NCI-H1092 (cell line): ENCODE data around the gene DNASE1L3.
"Not testable (repeated sequence)": the region's sequence is repeated elsewhere in the genome, so short reads cannot be mapped to it uniquely, and the experiment has no call there.

Source experiments
- DNase-seq: peaks from one replicate; lab custom pipeline; 2025; lab: John Stamatoyannopoulos, UW

Gene DNASE1L3

GRCh38 chr3:58236527-58237237 lies 25.9 kb upstream of the DNASE1L3 start:
- no peak for DNase-seq

GRCh38 chr3:58235970-58236369 lies 25.2 kb upstream of the DNASE1L3 start:
- DNase-seq = no peak

GRCh38 chr3:58234516-58234931 lies 23.8 kb upstream of the DNASE1L3 start:
- no peak for DNase-seq

- DNase-seq = no peak
These were observed 20.9 kb upstream of the DNASE1L3 start for GRCh38 chr3:58231666-58232065.

- DNase-seq = no peak
These were observed 20.2 kb upstream of the DNASE1L3 start for GRCh38 chr3:58230876-58231552.

DNA sequence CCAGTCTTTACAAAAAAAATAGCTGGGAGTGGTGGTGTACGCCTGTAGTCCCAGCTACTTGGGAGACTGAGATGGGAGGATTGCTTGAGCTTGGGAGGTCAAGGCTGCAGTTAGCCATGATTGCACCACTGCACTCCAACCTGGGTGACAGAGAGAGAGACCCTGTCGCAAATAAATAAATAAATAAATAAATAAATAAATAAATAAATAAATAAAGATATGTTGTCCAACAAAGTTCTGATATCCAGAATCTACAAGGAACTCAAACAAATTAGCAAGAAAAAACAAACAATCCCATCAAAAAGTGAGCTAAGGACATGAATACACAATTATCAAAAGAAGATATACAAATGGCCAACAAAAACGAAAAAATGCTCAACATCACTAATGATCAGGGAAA lies 17.2 kb upstream of the DNASE1L3 start:
- DNase-seq = not testable (repeated sequence)

- no peak for DNase-seq
These were observed 13.1 kb upstream of the DNASE1L3 start for GRCh38 chr3:58223855-58224254.

GRCh38 chr3:58222161-58222724 lies 11.5 kb upstream of the DNASE1L3 start:
- DNase-seq = no peak

GRCh38 chr3:58218904-58219303 lies 8.1 kb upstream of the DNASE1L3 start:
- DNase-seq = no peak

- peak; percentile 22 for DNase-seq
These were observed 6.5 kb upstream of the DNASE1L3 start for GRCh38 chr3:58217209-58217811.

DNA sequence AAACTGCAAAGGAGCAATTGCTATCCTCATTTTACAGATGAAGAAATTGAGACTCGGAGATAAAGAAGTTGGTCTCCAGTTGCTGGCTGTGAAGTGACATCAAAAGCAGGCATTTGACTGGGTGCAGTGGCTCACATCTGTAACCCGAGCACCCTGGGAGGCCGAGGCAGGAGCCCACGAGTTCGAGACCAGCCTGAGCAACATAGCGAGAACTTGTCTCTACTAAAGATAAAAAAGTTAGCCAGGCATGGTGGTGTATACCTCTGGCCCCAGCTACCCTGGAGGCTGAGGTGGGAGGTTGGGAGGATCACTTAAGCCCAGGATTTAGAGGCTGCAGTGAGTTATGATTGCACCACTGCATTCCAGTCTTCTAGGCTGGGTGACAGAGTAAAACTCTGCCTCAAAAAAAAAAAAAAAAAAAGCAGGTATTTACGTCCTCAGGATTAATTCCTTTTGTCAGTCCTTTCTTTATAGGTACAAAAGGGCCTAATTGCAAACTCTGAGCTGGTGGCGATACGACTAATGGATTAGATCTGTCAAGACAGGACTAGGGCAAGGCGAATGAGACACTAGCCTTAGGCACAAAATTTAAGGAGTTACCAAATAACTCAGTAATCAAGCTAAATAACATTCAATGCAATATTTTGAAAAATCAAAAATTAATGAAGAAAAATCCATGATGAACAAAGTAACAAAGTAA lies 5.9 kb upstream of the DNASE1L3 start:
- no peak for DNase-seq

DNA sequence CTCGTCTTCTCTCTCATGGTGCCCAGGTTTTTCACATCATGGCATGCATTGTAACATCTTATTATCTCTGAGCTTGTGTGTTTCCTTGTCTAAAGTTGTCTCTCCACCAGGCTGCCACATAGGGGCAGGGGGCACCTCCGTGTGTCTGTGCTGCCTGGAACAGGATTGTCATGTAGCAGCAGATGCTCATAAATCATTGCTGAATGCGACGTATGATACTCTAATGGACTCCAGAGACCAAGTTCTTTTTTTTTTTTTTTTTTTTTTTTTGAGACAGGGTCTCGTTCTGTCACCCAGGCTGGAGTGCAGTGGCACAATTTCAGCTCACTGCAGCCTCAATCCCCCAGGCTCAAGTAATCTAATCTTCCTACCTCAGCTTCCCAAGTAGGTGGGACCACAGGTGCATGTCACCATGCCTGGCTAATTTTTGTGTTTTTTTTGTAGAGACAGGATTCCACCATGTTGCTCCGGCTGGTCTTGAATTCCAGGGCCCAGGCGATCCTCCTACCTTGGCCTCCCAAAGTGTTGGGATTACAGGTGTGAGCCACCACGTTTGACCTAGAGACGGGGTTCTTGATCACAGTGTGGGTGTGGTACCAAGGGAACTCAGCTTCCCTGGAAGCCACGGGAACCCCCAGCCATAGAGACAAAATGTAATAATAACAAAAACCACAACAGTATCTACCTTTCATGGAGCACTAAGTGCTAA lies 4.7 kb upstream of the DNASE1L3 start:
- no peak for DNase-seq

DNA sequence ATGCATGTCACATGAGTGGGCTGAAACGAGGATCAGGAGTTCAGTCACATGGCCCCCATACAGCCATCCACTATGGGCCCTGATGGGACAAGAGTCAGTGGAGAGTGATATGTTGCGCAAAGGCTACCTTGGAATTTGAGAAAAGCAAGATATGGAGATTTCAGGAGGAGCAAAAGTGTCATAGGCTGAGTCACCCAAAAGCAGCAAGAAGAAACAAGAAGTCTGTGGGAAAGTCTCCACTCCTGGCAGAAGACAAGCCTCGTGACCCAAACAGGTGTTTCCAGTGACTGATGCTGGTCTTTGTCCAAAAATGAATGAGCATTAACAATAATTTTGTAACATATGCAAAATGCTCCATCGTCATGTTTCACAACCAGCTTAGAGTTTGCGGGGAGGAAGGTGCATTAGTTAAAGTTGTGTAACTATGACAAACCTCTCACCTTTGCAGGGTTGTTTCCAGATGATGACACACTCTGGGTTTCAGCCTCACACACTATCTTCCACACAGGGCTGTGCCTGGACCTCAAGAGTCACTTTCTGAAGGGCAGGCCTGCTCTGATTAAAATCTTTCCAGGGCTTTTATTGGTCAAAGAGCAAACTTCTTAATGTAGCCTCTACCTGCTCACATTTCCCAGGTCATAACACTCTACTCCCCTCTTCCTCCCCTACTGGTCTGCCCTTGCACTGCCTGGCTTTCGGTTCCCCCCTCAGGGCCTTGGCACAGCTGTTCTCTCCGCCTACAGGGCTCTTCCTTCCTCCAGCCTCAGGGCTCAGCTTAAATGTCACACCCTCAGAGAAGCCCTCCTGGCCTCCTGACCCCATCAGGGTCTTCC lies 3.9 kb upstream of the DNASE1L3 start:
- no peak for DNase-seq

- DNase-seq = no peak
These were observed 839 bp downstream of the DNASE1L3 start for GRCh38 chr3:58209933-58210332.

DNA sequence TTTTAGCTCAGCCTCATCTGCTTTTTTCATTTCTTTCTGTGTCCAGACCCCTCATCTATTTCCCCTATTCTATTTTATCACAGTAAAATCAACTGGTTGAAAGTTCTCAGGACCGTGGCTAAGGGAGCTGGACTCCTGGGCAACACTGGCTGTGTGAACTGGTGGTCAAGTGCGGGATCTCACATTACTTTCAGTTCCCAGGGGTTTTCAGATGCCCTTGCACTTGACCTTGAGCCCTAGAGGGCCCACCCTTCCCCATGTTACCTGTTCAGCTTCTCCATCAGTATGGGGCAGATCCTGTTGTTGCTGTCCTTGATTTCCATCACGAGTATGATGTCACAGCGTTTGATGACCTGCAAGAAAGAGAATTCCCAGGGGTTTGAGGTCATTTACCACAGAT lies 2.8 kb downstream of the DNASE1L3 start:
- DNase-seq = no peak

DNA sequence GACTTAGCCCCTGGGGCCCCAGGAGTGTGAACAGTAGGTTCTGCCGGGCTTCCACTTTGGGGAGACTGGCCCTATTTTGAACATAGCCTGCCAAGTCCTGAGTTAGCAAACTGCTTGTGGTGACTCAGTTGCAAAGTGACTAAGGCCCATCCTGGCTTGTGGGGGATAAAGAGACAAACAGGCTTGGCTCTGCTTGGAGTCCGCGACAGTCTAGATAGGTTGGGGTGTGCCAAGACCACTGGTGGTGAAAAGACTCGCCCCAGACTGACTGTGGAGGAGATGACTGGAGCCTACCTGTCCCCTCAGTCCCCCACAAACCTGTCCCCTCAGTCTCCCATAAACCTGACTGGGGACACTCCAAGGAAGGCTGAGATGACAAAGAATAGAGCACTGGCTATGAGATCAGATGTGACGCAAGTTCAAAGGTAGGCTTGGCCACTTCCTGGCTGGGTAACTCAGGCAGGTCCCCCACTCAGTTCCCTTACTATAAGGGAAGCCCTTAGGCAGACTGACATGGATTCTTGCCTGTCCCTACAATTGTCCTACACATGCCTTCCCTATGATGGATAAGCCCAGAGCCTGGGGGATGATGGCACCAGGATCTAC lies 4.3 kb downstream of the DNASE1L3 start:
- no peak for DNase-seq

GRCh38 chr3:58205981-58206380 lies 4.8 kb downstream of the DNASE1L3 start:
- DNase-seq = no peak

DNA sequence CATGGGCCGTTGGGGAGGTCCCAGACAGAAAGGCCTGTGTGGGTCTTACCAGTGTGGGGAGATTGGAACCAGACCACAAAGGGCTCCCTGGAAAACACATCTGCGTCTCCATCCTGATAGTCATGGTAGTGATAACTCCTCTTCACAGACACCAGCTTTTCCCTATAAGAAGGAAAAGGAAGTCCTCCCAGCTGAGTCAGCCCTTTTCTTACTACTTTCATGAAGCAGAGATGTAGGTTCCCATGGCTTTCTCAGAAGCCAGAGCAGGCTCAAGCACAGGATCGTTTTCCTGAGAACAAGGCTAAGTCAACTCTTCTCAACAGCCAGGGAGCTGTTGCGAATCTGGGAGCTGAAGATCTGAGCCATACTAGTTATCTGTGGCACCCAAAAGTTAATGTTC lies 6.1 kb downstream of the DNASE1L3 start:
- DNase-seq = no peak

DNA sequence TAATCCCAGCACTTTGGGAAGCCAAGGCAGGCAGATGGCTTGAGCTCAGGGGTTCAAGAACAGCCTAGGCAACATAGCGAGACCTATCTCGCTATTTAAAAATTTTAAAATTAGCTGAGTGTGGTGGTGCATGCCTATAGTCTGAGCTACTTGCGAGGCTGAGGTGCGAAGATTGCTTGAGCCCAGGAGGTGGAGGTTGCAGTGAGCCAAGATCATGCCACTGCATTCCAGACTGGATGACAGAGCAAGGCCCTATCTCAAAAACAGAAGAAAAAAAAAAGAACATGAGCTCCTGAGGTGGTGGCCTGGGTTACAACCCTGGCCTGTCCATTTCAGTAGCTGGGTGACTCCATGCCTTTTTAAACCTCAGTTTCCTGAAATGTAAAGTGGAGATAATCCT lies 7.2 kb downstream of the DNASE1L3 start:
- DNase-seq = no peak

DNA sequence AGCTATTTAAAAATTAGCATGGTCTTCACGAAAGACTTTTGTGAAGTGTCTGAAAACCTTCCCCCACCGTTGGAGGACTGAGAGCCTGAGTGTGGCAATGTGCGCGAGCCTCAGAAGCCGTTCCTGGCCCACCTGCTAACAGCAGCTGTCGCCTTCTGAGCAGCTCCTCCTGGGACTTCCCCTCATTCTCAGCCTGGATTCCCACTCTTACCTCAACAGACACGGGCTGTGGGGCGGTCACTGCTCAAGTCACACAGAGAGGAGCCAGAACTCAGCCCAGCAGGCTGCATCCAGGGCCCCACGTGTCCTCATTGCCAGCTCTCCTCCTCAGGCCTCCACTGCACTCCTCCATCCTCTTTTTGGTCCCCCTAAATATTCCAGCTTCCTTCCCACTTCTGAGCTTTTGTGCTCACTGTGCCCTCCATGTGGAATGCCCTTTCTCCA lies 7.8 kb downstream of the DNASE1L3 start:
- no peak for DNase-seq
